GM23248 (cell line): ENCODE data around the gene IL21. TPM values are rescaled to one million over a fixed set of nuclear protein-coding genes. Genes with fewer than 3 reads are reported as not detected.
A peak's percentile ranks its signal among the peaks of the same experiment; 100 is the strongest.

Experiments used
- DNase-seq: peaks from one replicate; pipeline ENCODE4 v3.0.0-alpha.2; 2015
- H2AFZ ChIP-seq: fragments of 200-600 bp; sonication (generic); 2 replicates; pipeline ENCODE4 v1.6.1; 2016; ENCODE audit warnings: antibody characterized with exemption
- H3F3A ChIP-seq: fragments of 200-600 bp; sonication (generic); 2 replicates; pipeline ENCODE4 v1.6.1; 2016; ENCODE audit warnings: mild to moderate bottlenecking, antibody characterized with exemption, mixed run types; ENCODE audit not compliant: insufficient read depth
- H3K27ac ChIP-seq: fragments of 200-600 bp; sonication (generic); 2 replicates; pipeline ENCODE4 v1.5.1; 2016; ENCODE audit warnings: mild to moderate bottlenecking
- H3K27me3 ChIP-seq: fragments of 200-600 bp; sonication (generic); replicated peaks from 2 replicates; pipeline ENCODE4 v1.6.1; 2016; ENCODE audit warnings: mild to moderate bottlenecking; ENCODE audit not compliant: insufficient read depth
- H3K36me3 ChIP-seq: fragments of 200-600 bp; sonication (generic); 2 replicates; pipeline ENCODE4 v1.6.1; 2016; ENCODE audit warnings: low read depth, mild to moderate bottlenecking
- H3K4me1 ChIP-seq: fragments of 200-600 bp; sonication (generic); 2 replicates; pipeline ENCODE4 v1.6.1; 2016; ENCODE audit warnings: mild to moderate bottlenecking; ENCODE audit not compliant: insufficient read depth
- H3K4me2 ChIP-seq: fragments of 200-600 bp; sonication (generic); one replicate; pipeline ENCODE4 v1.6.1; 2016; ENCODE audit warnings: mild to moderate bottlenecking; ENCODE audit not compliant: unreplicated experiment
- H3K4me3 ChIP-seq: fragments of 200-600 bp; sonication (generic); 2 replicates; pipeline ENCODE4 v1.5.1; 2016; ENCODE audit warnings: mild to moderate bottlenecking
- H3K79me2 ChIP-seq: fragments of 200-600 bp; sonication (generic); 2 replicates; pipeline ENCODE4 v1.6.1; 2016; ENCODE audit warnings: mild to moderate bottlenecking; ENCODE audit not compliant: insufficient read depth
- H3K9ac ChIP-seq: fragments of 200-600 bp; sonication (generic); 2 replicates; pipeline ENCODE4 v1.6.1; 2016; ENCODE audit warnings: mild to moderate bottlenecking
- H3K9me2 ChIP-seq: fragments of 200-600 bp; sonication (generic); 2 replicates; pipeline ENCODE4 v1.6.1; 2016; ENCODE audit warnings: mixed run types, mild to moderate bottlenecking, moderate library complexity; ENCODE audit not compliant: insufficient read depth
- H3K9me3 ChIP-seq: fragments of 200-600 bp; sonication (generic); one replicate; pipeline ENCODE4 v1.6.1; 2017; ENCODE audit warnings: low read depth
- H4K20me1 ChIP-seq: fragments of 200-600 bp; sonication (generic); 2 replicates; pipeline ENCODE4 v1.6.0; 2016; ENCODE audit not compliant: insufficient read depth
- EZH2 ChIP-seq: fragments of 200-600 bp; sonication (generic); IDR thresholded peaks from 2 replicates; pipeline ENCODE4 v1.6.1; 2018; ENCODE audit warnings: antibody characterized with exemption, mild to moderate bottlenecking; ENCODE audit not compliant: insufficient read depth, poor library complexity, severe bottlenecking
- EZH2phosphoT487 ChIP-seq: fragments of 200-600 bp; sonication (generic); IDR thresholded peaks from 2 replicates; pipeline ENCODE4 v1.6.1; 2018; ENCODE audit warnings: antibody characterized with exemption, moderate library complexity, mild to moderate bottlenecking, low read depth; ENCODE audit not compliant: insufficient read depth
- WGBS, 2 experiments: methylation state at CpG; one replicate each; pipeline ENCODE4 v1.1.6; 2015 to 2017; ENCODE audit warnings: low lambda C conversion rate in 2 of 2, low coverage in 1 of 2; ENCODE audit errors: missing lambda C conversion rate in 2 of 2; 5-methylcytosine and 5-hydroxymethylcytosine counted together
- in situ Hi-C: fragments of 300-500 bp; cut with MboI; formaldehyde crosslinking; loops from 2 replicates; pipeline ENCODE4 v1.15.0; 2020
- polyA plus RNA-seq: library from polyadenylated mRNA; unstranded; fragments of >200 nt; fragmentation: Nextera tagmentation; extraction: Ambion mirVana; gene quantifications from 2 replicates; pipeline ENCODE4 v1.2.1, GENCODE V29; 2016
- total RNA-seq: library from RNA; depleted of rRNA; stranded (reverse); fragments of >200 nt; shearing (Covaris generic); gene quantifications from 2 replicates; pipeline ENCODE4 v1.2.3, GENCODE V29; 2014

IL21 gene
- total and polyA plus RNA-seq, 2 experiments from 2014 or later, result not detected

DNA sequence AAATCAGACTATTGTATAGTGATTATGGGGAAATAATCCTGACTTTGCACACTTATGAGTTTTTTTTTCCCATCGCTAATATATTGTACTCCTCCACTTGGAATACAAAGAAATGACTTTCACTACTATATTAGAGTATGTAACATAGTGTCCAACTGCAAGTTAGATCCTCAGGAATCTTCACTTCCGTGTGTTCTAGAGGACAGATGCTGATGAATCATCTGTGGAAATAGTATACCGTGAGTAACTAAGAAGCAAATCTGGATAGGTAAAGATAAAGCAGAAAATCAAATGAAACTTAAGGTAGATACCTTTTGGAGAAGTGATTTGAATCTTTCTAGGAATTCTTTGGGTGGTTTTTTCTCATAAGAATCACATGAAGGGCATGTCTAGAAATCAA is 8.3 kb downstream of the IL21 start:
- Histone ChIP-seq H3K9me2 (no peaks in the 10 kb centered on the region), H3K27me3 (no peaks in the 10 kb centered on the region), H3K4me2 (no peak overlapping the region), H3K4me1 (peaks cover 12% of the 10 kb centered on the region; the same call in 1 of the 2 replicates), H3K4me3 (no peak overlapping the region), H3K9me3 (no peaks in the 10 kb centered on the region), H3K36me3 (no peaks in the 10 kb centered on the region), H3F3A (no peaks in the 10 kb centered on the region), H4K20me1 (no peaks in the 10 kb centered on the region), H3K9ac (no peak overlapping the region), H3K27ac (no peak overlapping the region), H2AFZ (no peak overlapping the region), H3K79me2 (no peaks in the 10 kb centered on the region)
- WGBS, 2 experiments, result 50 to 52% methylated on average over 3 of the region's 3 CpGs
- TF ChIP-seq EZH2phosphoT487 (no peak), EZH2 (no peak)
- in situ Hi-C loops, result no loop called here
- DNase-seq, result peak; percentile 63

DNA sequence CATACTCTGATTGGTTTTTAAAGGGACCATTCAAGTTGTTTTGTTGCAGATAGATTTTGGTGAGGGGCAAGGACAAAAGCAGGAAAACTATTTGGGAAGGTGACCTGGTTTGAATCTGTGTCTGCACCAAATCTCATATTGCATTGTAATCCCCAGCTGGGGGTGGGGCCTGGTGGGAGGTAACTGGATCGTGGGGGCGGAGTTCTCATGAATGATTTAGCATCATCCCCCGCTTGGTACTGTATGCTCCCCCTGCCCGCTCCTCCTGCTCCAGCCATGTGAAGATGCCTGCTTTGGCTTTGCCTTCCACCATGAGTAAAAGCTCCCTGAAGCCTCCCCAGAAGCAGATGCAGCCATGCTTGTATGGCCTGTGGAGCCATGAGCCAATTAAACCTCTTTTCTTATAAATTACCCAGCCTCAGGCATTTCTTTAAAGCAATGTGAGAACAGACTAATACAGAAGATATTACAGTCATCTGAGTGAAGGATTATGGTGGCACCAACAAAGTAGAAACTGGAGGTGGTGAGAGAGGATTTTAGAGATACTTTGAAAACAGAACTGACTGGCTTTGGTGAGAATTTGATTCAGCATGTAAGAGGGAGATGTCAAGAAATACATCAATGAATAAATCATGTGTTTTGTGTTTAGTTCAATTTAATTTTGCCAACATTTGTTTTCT is 14.4 kb downstream of the IL21 start:
- no peak overlapping the region for H3K9ac ChIP-seq
- no peaks in the 10 kb centered on the region for H4K20me1 ChIP-seq
- no peaks in the 10 kb centered on the region for H3F3A ChIP-seq
- 0 out of 2 replicates have a peak, but pooled peaks cover 6% of the 10 kb centered on the region for H3K4me1 ChIP-seq
- in situ Hi-C loops, result loop anchor here (10.0 kb wide), 2 partner anchors 118 to 318 kb away; partner anchors contain the start of gene NUDT6
- no peaks in the 10 kb centered on the region for H3K9me2 ChIP-seq
- no peaks in the 10 kb centered on the region for H3K9me3 ChIP-seq
- H3K27ac ChIP-seq, result no peak overlapping the region
- 92 to 100% methylated on average over 4 of the region's 4 CpGs for WGBS, 2 experiments
- H2AFZ ChIP-seq, result no peak overlapping the region
- H3K79me2 ChIP-seq, result no peaks in the 10 kb centered on the region
- no peak overlapping the region for H3K4me2 ChIP-seq
- TF ChIP-seq EZH2, result no peak
- no peak overlapping the region for H3K4me3 ChIP-seq
- no peaks in the 10 kb centered on the region for H3K36me3 ChIP-seq
- no peak for DNase-seq
- H3K27me3 ChIP-seq, result no peaks in the 10 kb centered on the region

DNA sequence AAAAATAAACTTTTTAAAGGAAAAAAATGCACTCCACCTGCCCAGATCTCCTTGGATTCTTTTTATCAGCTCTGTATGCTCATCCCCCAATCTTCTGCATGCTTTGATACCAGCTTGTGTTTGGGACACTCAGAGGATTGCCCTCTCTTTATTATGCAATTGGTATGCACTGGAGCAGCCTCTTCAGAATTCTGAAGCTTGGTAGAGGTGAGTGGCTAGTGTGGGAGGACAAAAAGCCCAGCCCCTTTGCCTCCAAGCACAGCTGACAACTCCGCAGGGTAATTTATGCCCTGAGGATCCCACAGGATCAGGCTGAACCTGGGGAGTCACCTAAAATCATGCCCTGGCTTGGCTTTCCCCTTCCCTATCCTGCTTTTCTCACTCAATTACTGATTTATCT is 16.7 kb downstream of the IL21 start:
- H3K36me3 ChIP-seq, result no peaks in the 10 kb centered on the region
- in situ Hi-C loops, result loop anchor here (10.0 kb wide), 2 partner anchors 121 to 321 kb away; partner anchors contain the start of gene NUDT6
- H3F3A ChIP-seq, result no peaks in the 10 kb centered on the region
- no peaks in the 10 kb centered on the region for H3K4me1 ChIP-seq
- H3K79me2 ChIP-seq, result no peaks in the 10 kb centered on the region
- H3K9me3 ChIP-seq, result no peaks in the 10 kb centered on the region
- no peak overlapping the region for H3K4me3 ChIP-seq
- H3K4me2 ChIP-seq, result no peak overlapping the region
- H3K9ac ChIP-seq, result no peak overlapping the region
- no peak overlapping the region for H2AFZ ChIP-seq
- H3K27me3 ChIP-seq, result no peaks in the 10 kb centered on the region
- WGBS, 2 experiments, result 95 to 100% methylated on average over 1 of the region's 1 CpG
- H3K27ac ChIP-seq, result no peak overlapping the region
- TF ChIP-seq EZH2phosphoT487 (no peak), EZH2 (no peak)
- peak; percentile 13 for DNase-seq
- no peaks in the 10 kb centered on the region for H4K20me1 ChIP-seq
- no peaks in the 10 kb centered on the region for H3K9me2 ChIP-seq

- no peaks in the 10 kb centered on the region for H3K36me3 ChIP-seq
- H3K4me3 ChIP-seq, result no peak overlapping the region
- H3K4me2 ChIP-seq, result no peak overlapping the region
- no peak overlapping the region for H3K27ac ChIP-seq
- DNase-seq, result no peak
- no peaks in the 10 kb centered on the region for H3K9me2 ChIP-seq
- H3K9ac ChIP-seq, result no peak overlapping the region
- in situ Hi-C loops, result loop anchor here (10.0 kb wide), 2 partner anchors 122 to 322 kb away; partner anchors contain the start of gene NUDT6
- H4K20me1 ChIP-seq, result no peaks in the 10 kb centered on the region
- no peaks in the 10 kb centered on the region for H3K27me3 ChIP-seq
- no peaks in the 10 kb centered on the region for H3K9me3 ChIP-seq
- H3F3A ChIP-seq, result no peaks in the 10 kb centered on the region
- no peaks in the 10 kb centered on the region for H3K4me1 ChIP-seq
- H3K79me2 ChIP-seq, result no peaks in the 10 kb centered on the region
- peak overlapping the region; percentile 84 for H2AFZ ChIP-seq
- TF ChIP-seq EZH2 (no peak), EZH2phosphoT487 (no peak)
- 89 to 90% methylated on average over 8 of the region's 8 CpGs for WGBS, 2 experiments
Observed at GRCh38 chr4:122603156-122603574, 17.7 kb downstream of the IL21 start.
